ENCODE measurements around the gene KCNQ1. TPM values are rescaled to one million over a fixed set of nuclear protein-coding genes. Genes with fewer than 3 reads are reported as not detected.

KCNQ1 gene
- total and polyA plus RNA-seq, 9 of the 15 experiments (the other 6 are each of a cell fraction or from before 2014, with no cell fraction given): 0.44 TPM; not detected in 8

GRCh38 chr11:2713661-2714462 lies 269.1 kb downstream of the KCNQ1 start:
- Histone ChIP-seq H3K27ac (ENCODE audit: extremely low read depth, low read depth, low read length) (no peak overlapping the region), H3K9me3 (replicated peaks; ENCODE audit: control insufficient read depth, insufficient read depth, low read depth, low read length) (no peaks in the 10 kb centered on the region; the same call in 1 of the 2 replicates), H3K27me3 (ENCODE audit: control insufficient read depth in 2 of 2, insufficient read depth in 2 of 2, low read length in 2 of 2) (peaks cover 2 to 56% of the 10 kb centered on the region in 2 experiments; a peak in 3 of 5 replicates), H3K36me3 (ENCODE audit: control insufficient read depth, insufficient read depth, low read length) (no peaks in the 10 kb centered on the region), H3K9ac (ENCODE audit: insufficient read depth in 1 of 2, low read depth in 2 of 2, low read length in 2 of 2) (0 out of 4 replicates have a peak overlapping the region, but pooled peaks of 1 of the 2 experiments have one; percentile 23), H2AFZ (ENCODE audit: low read depth, low read length) (no peak overlapping the region), H3K9me1 (ENCODE audit: control insufficient read depth, insufficient read depth, low read length) (no peaks in the 10 kb centered on the region), H3K4me2 (ENCODE audit: insufficient read depth, low read length) (no peak overlapping the region), H3K4me3 (no peak overlapping the region), H3K79me2 (ENCODE audit: control insufficient read depth, insufficient read depth, low read length) (no peaks in the 10 kb centered on the region), H4K20me1 (replicated peaks; ENCODE audit: control insufficient read depth, insufficient read depth, low read length) (peaks cover 2% of the 10 kb centered on the region; the same call in 1 of the 2 replicates), H3K4me1 (replicated peaks in 1 of 2; ENCODE audit: control insufficient read depth in 2 of 2, insufficient read depth in 2 of 2, low read length in 2 of 2) (peaks cover 0 to 6% of the 10 kb centered on the region in 2 experiments; a peak in 4 of 5 replicates)
- FAIRE-seq (no peak), ATAC-seq (no peak), DNase-seq (ENCODE audit: extremely low read depth in 1 of 4, low spot score in 3 of 4) (no peak)
- in situ Hi-C loops (cut with MboI): no loop called here
- no TSS peak for BruUV-seq (replicated peaks)
- ChIA-PET POLR2A (interaction anchor here (0.6 to 2.1 kb wide), 3 partner anchors 10 to 14 kb away, joined by 3 to 14 read pairs (median 3); partner anchors contain the start of gene KCNQ1OT1), CTCF (ENCODE audit: low intra/inter-chr PET ratio) (no interaction called here)
- intact Hi-C loops (cut with micrococcal nuclease): no loop called here
- TF ChIP-seq HIVEP1 (CRISPR knock-in tag; IDR thresholded peaks at IDR 0.05) (no peak), SNRNP70 (optimal IDR thresholded peaks at IDR 0.05; ENCODE audit: low read depth, low read length) (no peak), NBN (IDR thresholded peaks at IDR 0.05; ENCODE audit: low read depth) (no peak), CREB3L1 (IDR thresholded peaks at IDR 0.05; ENCODE audit: borderline replicate concordance, low read depth) (no peak), ZNF644 (tag; IDR thresholded peaks at IDR 0.05; ENCODE audit: low read depth) (no peak)
- 41% methylated on average over 26 of the region's 26 CpGs for WGBS (ENCODE audit: insufficient coverage, low coverage, missing lambda C conversion rate)
